OCI-LY1 (cell line): ENCODE data around the gene VWA3A.

Source experiments
- EZH2 ChIP-seq: fragments of 200-600 bp; sonication (generic), shearing (Covaris generic); IDR thresholded peaks from 2 replicates; pipeline ENCODE4 v1.8.0; 2017; ENCODE audit warnings: borderline replicate concordance, mixed run types, mild to moderate bottlenecking, antibody characterized with exemption, low read length, moderate library complexity, mixed read lengths
- TF ChIP-seq, protein P1 (sequence below): fragments of 200-600 bp; sonication (generic), shearing (Covaris generic); IDR thresholded peaks from 2 replicates; pipeline ENCODE4 v1.5.1; 2017; ENCODE audit warnings: mild to moderate bottlenecking, antibody characterized with exemption, low read length, moderate library complexity, mixed read lengths

DNA sequence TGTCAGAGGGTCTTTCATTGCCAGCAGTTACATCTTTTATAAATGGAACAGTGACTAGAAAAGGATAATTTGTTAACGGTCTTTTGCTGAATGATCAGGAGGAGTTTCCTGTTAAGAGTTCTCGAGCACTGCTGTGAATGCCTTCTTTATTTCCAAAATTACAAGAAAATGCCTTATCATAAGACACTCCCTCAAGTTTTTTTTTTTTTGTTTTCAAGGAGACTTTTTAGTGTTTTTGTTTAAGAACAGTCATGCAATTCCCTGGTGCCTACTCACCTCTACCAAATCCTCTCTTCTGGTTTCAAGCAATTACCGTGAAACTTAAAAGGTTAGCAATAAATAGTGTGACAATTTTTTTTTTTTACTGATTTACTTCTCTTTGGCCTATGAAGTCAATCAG, 19.0 kb upstream of the VWA3A start:
- TF ChIP-seq, protein P1, sequence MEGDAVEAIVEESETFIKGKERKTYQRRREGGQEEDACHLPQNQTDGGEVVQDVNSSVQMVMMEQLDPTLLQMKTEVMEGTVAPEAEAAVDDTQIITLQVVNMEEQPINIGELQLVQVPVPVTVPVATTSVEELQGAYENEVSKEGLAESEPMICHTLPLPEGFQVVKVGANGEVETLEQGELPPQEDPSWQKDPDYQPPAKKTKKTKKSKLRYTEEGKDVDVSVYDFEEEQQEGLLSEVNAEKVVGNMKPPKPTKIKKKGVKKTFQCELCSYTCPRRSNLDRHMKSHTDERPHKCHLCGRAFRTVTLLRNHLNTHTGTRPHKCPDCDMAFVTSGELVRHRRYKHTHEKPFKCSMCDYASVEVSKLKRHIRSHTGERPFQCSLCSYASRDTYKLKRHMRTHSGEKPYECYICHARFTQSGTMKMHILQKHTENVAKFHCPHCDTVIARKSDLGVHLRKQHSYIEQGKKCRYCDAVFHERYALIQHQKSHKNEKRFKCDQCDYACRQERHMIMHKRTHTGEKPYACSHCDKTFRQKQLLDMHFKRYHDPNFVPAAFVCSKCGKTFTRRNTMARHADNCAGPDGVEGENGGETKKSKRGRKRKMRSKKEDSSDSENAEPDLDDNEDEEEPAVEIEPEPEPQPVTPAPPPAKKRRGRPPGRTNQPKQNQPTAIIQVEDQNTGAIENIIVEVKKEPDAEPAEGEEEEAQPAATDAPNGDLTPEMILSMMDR, result no peak
- TF ChIP-seq EZH2, result no peak
